Endothelial cell of umbilical vein (primary cell): ENCODE results near the gene MEGF11. TPM values are rescaled to one million over a fixed set of nuclear protein-coding genes. Genes with fewer than 3 reads are reported as not detected.

Experiments
- BruUV-seq: library from RNA; stranded (reverse); fragments of 400-500 nt; replicated peaks from 2 replicates; lab custom pipeline; 2021; lab: Mats Ljungman, UMichigan
- CTCF ChIA-PET: fragments of 300-600, 350-600 bp; sonication (Branson Sonifier 250); formaldehyde crosslinking; loops from one replicate; lab custom pipeline; 2021; ENCODE audit warnings: antibody characterized with exemption, inconsistent platforms; lab: Charles Lee
- POLR2A ChIA-PET: fragments of 300-600, 350-600 bp; sonication (Branson Sonifier 250); formaldehyde crosslinking; loops from one replicate; lab custom pipeline; 2021; ENCODE audit warnings: antibody characterized with exemption, inconsistent platforms; lab: Charles Lee
- DNase-seq: peaks from one replicate; pipeline ENCODE4 v3.0.0-alpha.2; 2011; ENCODE audit warnings: low read depth, low spot score
- FAIRE-seq: peaks from 2 replicates; lab custom pipeline; 2011; peaks lifted over from hg19 to GRCh38; lab: Jason Lieb, UNC
- H2AFZ ChIP-seq: 2 replicates; pipeline ENCODE4 v1.6.0; 2012; ENCODE audit warnings: low read depth, low read length, control low read depth, inconsistent platforms
- H3K27ac ChIP-seq: 2 replicates; pipeline ENCODE4 v1.5.1; 2011; ENCODE audit warnings: low read depth, mild to moderate bottlenecking, control low read depth, low read length, moderate library complexity; ENCODE audit not compliant: insufficient read depth
- H3K27me3 ChIP-seq, 2 experiments: 2 replicates each; pipeline versions ENCODE4 v1.6.0 to v1.6.1; 2011; ENCODE audit warnings: low read length in 2 of 2, mixed read lengths in 1 of 2; ENCODE audit not compliant: control insufficient read depth in 2 of 2, insufficient read depth in 2 of 2
- H3K36me3 ChIP-seq, 2 experiments: 2 replicates in 1 of 2; 3 replicates in 1 of 2; pipeline ENCODE4 v1.5.1; 2011; ENCODE audit warnings: low read length in 2 of 2, mild to moderate bottlenecking in 1 of 2, moderate library complexity in 1 of 2; ENCODE audit not compliant: control insufficient read depth in 2 of 2, insufficient read depth in 2 of 2; ENCODE audit errors: extremely low read depth in 1 of 2
- H3K4me1 ChIP-seq: 3 replicates; pipeline ENCODE4 v1.5.1; 2011; ENCODE audit warnings: mild to moderate bottlenecking, low read length; ENCODE audit not compliant: control insufficient read depth, insufficient read depth; ENCODE audit errors: extremely low read depth
- H3K4me2 ChIP-seq: 2 replicates; pipeline ENCODE4 v1.6.1; 2011; ENCODE audit warnings: low read length, control low read depth, mixed read lengths; ENCODE audit not compliant: insufficient read depth
- H3K4me3 ChIP-seq, 3 experiments: fragments of 200-600 bp in 1 of 3; sonication (generic), shearing (Covaris generic) in 1 of 3; replicated peaks in 1 of 3; 2 replicates each; pipeline ENCODE4 v1.5.1; 2011 to 2016; ENCODE audit warnings: control low read depth in 3 of 3, low read length in 3 of 3, mild to moderate bottlenecking in 2 of 3, inconsistent platforms in 1 of 3, low read depth in 1 of 3, moderate library complexity in 1 of 3; ENCODE audit not compliant: insufficient read depth in 1 of 3
- H3K79me2 ChIP-seq: 2 replicates; pipeline ENCODE4 v1.6.0; 2012; ENCODE audit warnings: low read length, inconsistent platforms; ENCODE audit not compliant: control insufficient read depth, insufficient read depth
- H3K9ac ChIP-seq: replicated peaks from 2 replicates; pipeline ENCODE3; 2011; ENCODE audit warnings: low read length, control low read depth; ENCODE audit not compliant: insufficient read depth; ENCODE audit errors: extremely low read depth
- H3K9me1 ChIP-seq: replicated peaks from 3 replicates; pipeline ENCODE4 v1.6.0; 2011; ENCODE audit warnings: mild to moderate bottlenecking, low read length; ENCODE audit not compliant: control insufficient read depth, insufficient read depth; ENCODE audit errors: extremely low read depth
- H3K9me3 ChIP-seq: replicated peaks from 2 replicates; pipeline ENCODE4 v1.5.1; 2012; ENCODE audit warnings: low read length, inconsistent platforms; ENCODE audit not compliant: control insufficient read depth, insufficient read depth
- H4K20me1 ChIP-seq: replicated peaks from 2 replicates; pipeline ENCODE3; 2011; ENCODE audit warnings: mild to moderate bottlenecking, low read length; ENCODE audit not compliant: control insufficient read depth, insufficient read depth; ENCODE audit errors: extremely low read depth
- CTCF ChIP-seq, 2 donors: IDR thresholded peaks; 1 replicate in 1 of 2; 2 replicates in 1 of 2; pipeline ENCODE4 v1.5.1; 2011; ENCODE audit warnings: low read length in 2 of 2, mild to moderate bottlenecking in 2 of 2, moderate library complexity in 2 of 2, control low read depth in 1 of 2, inconsistent platforms in 1 of 2, low read depth in 1 of 2; ENCODE audit not compliant: insufficient read depth in 1 of 2; ENCODE audit errors: extremely low read depth in 1 of 2
- EZH2 ChIP-seq: IDR thresholded peaks from 2 replicates; pipeline ENCODE4 v1.6.1; 2012; ENCODE audit warnings: borderline replicate concordance, low read depth, mild to moderate bottlenecking, moderate library complexity, low read length, inconsistent platforms; ENCODE audit not compliant: severe bottlenecking
- FOS ChIP-seq: IDR thresholded peaks from 2 replicates; pipeline ENCODE4 v1.6.1; 2011; ENCODE audit warnings: mild to moderate bottlenecking, low read length, moderate library complexity, borderline replicate concordance; ENCODE audit not compliant: insufficient read depth
- GATA2 ChIP-seq: IDR thresholded peaks from 2 replicates; pipeline ENCODE4 v1.7.0; 2011; ENCODE audit warnings: low read depth, mild to moderate bottlenecking, moderate library complexity, mixed read lengths, low read length; ENCODE audit not compliant: insufficient read length, insufficient read depth
- JUN ChIP-seq: IDR thresholded peaks from 2 replicates; pipeline ENCODE4 v1.6.1; 2011; ENCODE audit warnings: borderline replicate concordance, low read depth; ENCODE audit not compliant: insufficient read length, insufficient read depth
- MYC ChIP-seq: IDR thresholded peaks from one replicate; pipeline ENCODE4 v1.6.1; 2011; ENCODE audit warnings: mild to moderate bottlenecking, low read depth, low read length
- POLR2A ChIP-seq: IDR thresholded peaks from 2 replicates; pipeline ENCODE4 v1.6.1; 2012; ENCODE audit warnings: low read depth, mild to moderate bottlenecking, control low read depth, low read length
- POLR2AphosphoS5 ChIP-seq: IDR thresholded peaks from 2 replicates; pipeline ENCODE4 v1.6.1; 2012; ENCODE audit warnings: low read depth, mild to moderate bottlenecking, control low read depth, low read length, moderate library complexity; ENCODE audit not compliant: insufficient read depth
- dilution Hi-C: fragments of 300-500 bp; cut with MboI; formaldehyde crosslinking; loops from one replicate; pipeline ENCODE4 v1.15.0; 2019; ENCODE audit warnings: low sequenced_read_pairs; ENCODE audit not compliant: extremely low pct_ligation_motif_present
- intact Hi-C: fragments of 100-400 bp; cut with micrococcal nuclease; formaldehyde crosslinking; loops from one replicate; pipeline ENCODE4 v1.10.0; 2022
- polyA plus RNA-seq, 4 experiments: library from polyadenylated mRNA; depleted of rRNA in 3 of 4; stranded (reverse) in 3 of 4; unstranded in 1 of 4; fragments of >200 nt; gene quantifications; 2 replicates each; pipeline versions ENCODE4 v1.2.1 to v1.2.3, GENCODE V29; 2011 to 2012; ENCODE audit warnings: missing spikeins in 1 of 4
- total RNA-seq: library from RNA; stranded (reverse); gene quantifications from 2 replicates; pipeline ENCODE4 v1.2.3, GENCODE V29; 2021
- TF ChIP-seq, protein P1 (sequence below): IDR thresholded peaks from 2 replicates; pipeline ENCODE4 v1.6.1; 2011; ENCODE audit not compliant: insufficient read depth, insufficient read length

Gene MEGF11
- total and polyA plus RNA-seq, 2 donors (not counting 3 experiments of a cell fraction or from before 2014, with no cell fraction given) = not detected

DNA sequence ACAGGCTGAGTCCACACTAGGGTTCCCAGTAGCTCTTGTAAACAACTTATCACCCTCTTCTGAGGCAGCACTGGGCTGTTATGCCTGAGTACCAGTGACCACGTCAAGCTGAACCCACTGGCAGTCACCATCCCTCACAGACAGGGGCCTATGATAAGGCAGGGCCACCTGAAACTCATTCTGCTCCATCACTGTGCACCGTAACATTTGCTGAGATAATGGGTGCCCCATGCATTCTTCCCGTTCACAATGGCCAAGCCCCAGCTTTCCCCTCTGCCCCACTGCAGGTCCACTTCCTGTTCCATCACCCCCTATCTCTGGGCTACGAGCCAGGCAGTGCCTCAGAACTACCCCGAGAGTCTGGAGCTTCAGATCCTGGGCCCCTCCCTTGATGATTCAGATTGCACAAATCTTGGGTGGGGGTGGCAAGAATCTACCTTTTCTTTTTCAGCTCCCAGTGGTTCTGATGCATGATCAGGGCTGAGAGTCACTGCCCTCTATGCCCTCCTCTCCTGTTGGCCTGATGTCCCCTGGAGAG is 226.2 kb downstream of the MEGF11 start:
- no peak for FAIRE-seq
- H3K36me3 ChIP-seq = no peaks in the 10 kb centered on the region
- H4K20me1 ChIP-seq = no peaks in the 10 kb centered on the region
- no peak for TF ChIP-seq EZH2
- TF ChIP-seq, protein P1, sequence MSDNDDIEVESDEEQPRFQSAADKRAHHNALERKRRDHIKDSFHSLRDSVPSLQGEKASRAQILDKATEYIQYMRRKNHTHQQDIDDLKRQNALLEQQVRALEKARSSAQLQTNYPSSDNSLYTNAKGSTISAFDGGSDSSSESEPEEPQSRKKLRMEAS = no peak
- TF ChIP-seq FOS = no peak
- TF ChIP-seq POLR2AphosphoS5 = no peak
- TF ChIP-seq GATA2 = no peak
- TF ChIP-seq CTCF (IDR thresholded peaks at IDR 0.05; ENCODE audit: extremely low read depth in 1 of 2, insufficient read depth in 1 of 2, low read depth in 1 of 2, low read length in 2 of 2) = no peak
- no peak for TF ChIP-seq JUN
- TF ChIP-seq POLR2A = no peak
- TF ChIP-seq MYC = no peak
- H3K4me2 ChIP-seq = no peak overlapping the region
- CTCF ChIA-PET = no interaction called here
- BruUV-seq = no TSS peak
- no peak overlapping the region for H3K9ac ChIP-seq
- H3K4me1 ChIP-seq = no peaks in the 10 kb centered on the region
- no peaks in the 10 kb centered on the region for H3K9me1 ChIP-seq
- POLR2A ChIA-PET = no interaction called here
- H2AFZ ChIP-seq = no peak overlapping the region
- no peaks in the 10 kb centered on the region for H3K9me3 ChIP-seq
- no peak for DNase-seq
- dilution Hi-C loops = no loop called here
- intact Hi-C loops = no loop called here
- H3K27me3 ChIP-seq = peaks cover 15% of the 10 kb centered on the region in 2 experiments
- H3K27ac ChIP-seq = no peak overlapping the region
- no peaks in the 10 kb centered on the region for H3K79me2 ChIP-seq
- H3K4me3 ChIP-seq = no peak overlapping the region
